SK-N-MC (cell line): ENCODE results near the gene KCNH2.

Source experiments
- EZH2 ChIP-seq: fragments of 200-600 bp; sonication (generic); IDR thresholded peaks from one replicate; pipeline ENCODE4 v1.6.1; 2017; ENCODE audit warnings: antibody characterized with exemption
- POLR2AphosphoS5 ChIP-seq: IDR thresholded peaks from 2 replicates; pipeline ENCODE4 v1.6.1; 2012; ENCODE audit warnings: mild to moderate bottlenecking, low read depth, low read length, borderline replicate concordance

GRCh38 chr7:151019130-151019447 is 41.0 kb upstream of the KCNH2 start:
- TF ChIP-seq EZH2: no peak
- TF ChIP-seq POLR2AphosphoS5: no peak
